Measurements from ENCODE around the gene NEK6.
A peak's percentile ranks its signal among the peaks of the same experiment; 100 is the strongest.

The NEK6 gene

DNA sequence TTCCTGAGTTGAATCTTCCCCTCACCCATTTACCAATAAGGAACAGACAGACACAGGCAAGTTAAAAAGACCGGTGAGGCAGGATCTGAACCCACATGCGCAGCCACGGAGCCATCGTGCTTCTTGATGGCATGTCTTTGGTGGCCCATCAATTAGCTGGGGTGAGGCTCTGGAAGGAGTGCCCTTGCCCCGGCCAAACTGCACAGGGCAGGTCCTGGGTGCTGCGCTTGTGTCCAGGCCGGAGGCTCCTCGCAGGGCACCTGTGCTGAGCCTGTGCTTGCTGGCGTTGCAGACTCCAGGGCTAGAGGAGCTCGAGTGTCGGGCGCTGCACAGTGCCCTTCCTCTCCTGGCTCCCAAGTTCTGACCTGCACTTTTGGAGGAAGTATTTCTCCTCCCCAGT is 91.1 kb downstream of the NEK6 start:
- intact Hi-C loops (cut with DNase I) = no loop called here
- DNase-seq = peak in 5 of 10 donors; percentile 3 to 69 (median 49)

DNA sequence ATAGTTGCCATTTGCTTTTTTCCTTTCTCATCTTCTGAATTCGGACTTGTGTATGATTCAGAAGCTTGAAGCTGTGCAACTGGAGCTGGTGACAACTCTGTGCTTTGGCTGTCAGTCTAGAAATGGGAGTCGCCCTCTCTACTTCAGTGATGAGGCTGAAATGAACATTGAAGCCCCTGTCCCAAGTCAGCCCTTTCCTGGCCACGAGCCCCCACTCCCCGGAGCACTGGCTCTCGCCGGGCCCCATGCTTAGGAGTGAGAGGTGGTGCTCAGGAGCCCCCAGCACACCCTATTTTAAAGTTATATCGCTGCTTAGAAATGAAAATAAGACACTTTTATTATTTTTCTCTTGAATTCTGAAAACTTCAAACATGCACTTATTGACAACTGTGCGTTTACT is 91.5 kb downstream of the NEK6 start:
- DNase-seq = peak in 2 of 10 donors; percentile 23 to 39
- intact Hi-C loops (cut with DNase I) = no loop called here

DNA sequence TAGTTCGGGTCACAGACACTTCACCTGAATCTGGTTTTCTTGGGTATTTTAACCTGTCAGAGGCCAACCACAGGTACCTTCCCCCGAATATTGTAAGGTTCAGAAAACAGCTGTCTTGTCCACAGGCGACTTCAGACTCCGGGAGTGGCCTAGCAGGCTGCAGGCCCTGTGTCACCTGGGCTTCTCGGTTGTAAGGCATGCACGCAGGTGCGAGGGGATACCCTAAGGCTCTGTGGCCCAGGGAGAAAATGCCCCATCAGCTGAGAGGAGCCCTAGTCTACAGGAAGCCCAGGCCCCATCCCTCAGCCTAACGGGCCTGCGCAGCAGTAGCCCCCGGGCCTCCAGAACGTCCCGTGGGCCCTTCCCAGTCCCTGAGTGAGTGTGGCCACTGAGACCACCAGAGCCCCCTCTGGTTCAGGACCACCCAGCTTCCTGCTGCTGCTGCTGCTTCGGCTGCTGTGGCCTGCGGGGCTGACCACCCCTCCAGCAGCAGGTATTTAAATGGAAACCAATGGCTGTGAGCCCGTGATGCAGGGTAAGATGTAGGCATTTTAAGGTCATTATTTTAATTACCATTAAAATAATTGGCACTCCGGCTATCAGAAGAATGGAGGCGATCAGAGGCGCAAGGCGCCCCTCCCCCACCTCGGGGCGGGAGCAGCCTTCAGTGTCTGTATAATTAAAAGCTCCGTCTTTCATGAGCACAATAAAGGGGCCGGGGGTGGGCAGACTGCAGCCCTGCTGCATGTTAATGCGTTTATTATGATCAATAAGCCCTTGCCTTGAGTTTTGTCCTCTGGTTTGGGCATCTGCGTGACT is 92.1 kb downstream of the NEK6 start:
- peak in 4 of 10 donors; percentile 2 to 78 (median 47) for DNase-seq
- intact Hi-C loops (cut with DNase I) = no loop called here

DNA sequence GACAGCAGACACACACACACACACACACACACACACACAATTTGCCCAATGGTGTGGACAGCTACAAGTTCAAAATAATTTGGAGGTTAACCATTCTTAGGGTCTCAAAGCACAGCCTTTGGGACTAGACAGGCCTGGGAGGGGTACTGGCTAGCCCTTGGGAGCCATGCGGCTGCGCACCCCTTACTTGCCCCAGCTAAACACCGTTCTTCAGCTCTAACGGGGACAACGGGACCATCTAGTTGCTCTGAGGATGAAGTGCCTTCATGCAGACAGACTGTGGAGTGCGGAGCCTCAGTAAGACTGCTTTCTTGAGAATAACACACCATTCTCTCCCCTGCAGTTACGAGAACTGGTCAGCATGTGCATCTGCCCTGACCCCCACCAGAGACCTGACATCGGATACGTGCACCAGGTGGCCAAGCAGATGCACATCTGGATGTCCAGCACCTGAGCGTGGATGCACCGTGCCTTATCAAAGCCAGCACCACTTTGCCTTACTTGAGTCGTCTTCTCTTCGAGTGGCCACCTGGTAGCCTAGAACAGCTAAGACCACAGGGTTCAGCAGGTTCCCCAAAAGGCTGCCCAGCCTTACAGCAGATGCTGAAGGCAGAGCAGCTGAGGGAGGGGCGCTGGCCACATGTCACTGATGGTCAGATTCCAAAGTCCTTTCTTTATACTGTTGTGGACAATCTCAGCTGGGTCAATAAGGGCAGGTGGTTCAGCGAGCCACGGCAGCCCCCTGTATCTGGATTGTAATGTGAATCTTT is 92.9 kb downstream of the NEK6 start:
- DNase-seq = peak in 4 of 10 donors; percentile 7 to 59 (median 42)
- intact Hi-C loops (cut with DNase I) = no loop called here

DNA sequence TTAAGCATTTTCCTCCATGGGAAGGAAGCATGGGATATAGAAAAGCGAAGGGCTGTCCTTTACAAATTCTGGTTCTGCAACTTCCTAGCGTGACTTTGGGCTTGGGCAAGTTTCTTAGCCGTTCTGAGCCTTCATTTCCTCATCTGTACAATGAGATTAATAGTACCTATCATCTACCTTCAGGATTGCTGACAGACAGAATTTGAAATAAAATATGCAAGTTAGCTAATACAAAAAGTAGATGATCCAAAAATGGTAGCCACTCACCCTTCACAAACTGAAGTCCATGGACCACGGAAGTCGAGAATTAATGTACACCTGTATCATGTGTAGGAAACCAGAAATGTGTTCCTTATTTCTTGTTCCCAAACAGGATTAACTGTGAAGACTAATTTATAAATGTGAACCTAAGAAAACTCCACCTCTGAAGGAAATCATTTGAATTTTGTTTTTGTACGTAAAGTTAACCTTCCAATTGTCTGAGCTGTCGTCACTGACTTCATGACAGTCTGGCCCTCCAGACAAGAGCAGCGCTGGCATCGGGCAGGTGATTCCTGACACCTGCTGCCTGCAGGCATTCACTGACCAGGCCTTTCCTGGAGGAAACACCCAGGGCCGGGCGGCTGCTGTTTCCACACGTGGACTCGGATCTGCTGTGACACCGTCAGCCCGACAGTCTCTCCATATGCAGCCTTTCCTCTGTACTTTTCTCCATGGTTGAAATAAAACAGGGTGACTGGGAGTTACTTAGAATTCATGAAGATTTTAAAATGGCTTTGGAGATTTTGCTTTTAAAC is 94.1 kb downstream of the NEK6 start:
- peak in 4 of 10 donors; percentile 7 to 79 (median 70) for DNase-seq
- intact Hi-C loops (cut with DNase I) = no loop called here

DNA sequence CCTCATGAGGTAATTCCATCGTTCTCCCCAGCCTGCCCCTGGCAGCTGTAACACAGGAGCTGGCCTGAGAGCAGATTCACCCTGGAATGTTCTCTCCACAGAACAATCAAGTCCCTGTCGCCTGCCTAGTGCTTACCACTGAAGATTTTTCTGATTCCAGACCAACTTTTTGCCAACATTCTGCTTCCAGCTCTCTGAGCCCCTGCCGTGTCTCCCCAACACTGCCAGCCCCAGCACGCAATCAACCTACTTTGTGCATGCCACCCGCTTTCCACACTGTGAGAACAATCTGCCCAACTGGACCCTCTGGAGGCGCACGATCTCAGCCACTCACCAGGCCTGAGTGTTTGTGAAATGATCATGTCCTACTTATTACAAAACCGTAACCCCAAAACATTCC is 94.9 kb downstream of the NEK6 start:
- intact Hi-C loops (cut with DNase I) = no loop called here

DNA sequence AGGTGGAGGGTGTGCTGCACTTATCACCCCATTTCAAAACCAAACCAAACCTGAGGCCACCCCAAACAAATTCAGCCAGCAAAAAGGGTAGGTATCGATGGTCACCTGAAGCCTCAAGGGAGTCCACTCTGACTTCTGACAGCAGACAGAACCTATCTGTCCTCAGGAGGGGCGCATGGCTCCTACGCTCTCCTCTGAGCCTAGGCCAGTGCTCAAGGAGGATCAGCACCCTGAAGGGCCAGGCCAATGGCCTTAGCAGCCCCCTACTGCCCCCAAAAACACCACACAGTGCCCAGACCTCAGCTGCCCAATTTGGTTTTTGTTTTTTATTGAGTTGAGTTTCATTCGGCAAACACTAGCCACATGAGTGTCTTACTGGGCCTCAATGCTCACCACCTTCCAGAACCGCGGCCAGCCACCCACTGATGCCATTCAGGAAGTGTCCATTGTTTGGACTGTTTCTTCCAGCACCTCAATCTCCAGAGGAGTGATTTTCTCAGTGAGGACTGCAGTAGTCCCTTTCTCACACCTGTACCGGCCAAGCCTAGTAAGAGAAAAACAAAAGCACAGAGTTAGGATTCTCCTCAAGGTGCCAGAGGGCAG is 95.5 kb downstream of the NEK6 start:
- peak in 3 of 10 donors; percentile 32 to 58 (median 45) for DNase-seq
- intact Hi-C loops (cut with DNase I) = no loop called here

More for the DNA sequence above, 94.9 kb downstream of the NEK6 start:
- DNase-seq = peak in 4 of 10 donors; percentile 37 to 78 (median 68)

DNA sequence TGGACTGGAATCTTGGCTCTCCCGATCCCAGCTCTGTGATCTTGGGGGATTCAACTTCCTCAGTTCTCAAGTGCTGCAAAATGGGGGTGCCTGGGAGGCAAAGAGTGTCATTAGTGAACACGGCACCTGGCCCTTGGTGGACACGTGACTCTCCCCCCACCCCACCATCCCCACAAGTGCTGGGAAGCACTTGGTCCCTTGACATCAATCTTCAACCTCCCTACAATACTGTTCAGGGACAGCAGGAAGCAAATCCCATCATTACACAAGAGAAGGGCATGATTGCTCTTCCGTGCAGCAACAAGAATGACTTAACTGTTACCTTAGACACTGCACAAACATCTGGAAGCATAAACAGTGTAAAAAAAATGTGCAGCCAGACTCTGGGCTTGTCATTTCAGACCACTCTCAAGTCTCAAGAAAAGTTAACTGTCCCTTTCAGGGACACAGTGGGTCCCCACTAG is 96.1 kb downstream of the NEK6 start:
- peak in 3 of 10 donors; percentile 11 to 58 (median 39) for DNase-seq
- intact Hi-C loops (cut with DNase I) = no loop called here

DNA sequence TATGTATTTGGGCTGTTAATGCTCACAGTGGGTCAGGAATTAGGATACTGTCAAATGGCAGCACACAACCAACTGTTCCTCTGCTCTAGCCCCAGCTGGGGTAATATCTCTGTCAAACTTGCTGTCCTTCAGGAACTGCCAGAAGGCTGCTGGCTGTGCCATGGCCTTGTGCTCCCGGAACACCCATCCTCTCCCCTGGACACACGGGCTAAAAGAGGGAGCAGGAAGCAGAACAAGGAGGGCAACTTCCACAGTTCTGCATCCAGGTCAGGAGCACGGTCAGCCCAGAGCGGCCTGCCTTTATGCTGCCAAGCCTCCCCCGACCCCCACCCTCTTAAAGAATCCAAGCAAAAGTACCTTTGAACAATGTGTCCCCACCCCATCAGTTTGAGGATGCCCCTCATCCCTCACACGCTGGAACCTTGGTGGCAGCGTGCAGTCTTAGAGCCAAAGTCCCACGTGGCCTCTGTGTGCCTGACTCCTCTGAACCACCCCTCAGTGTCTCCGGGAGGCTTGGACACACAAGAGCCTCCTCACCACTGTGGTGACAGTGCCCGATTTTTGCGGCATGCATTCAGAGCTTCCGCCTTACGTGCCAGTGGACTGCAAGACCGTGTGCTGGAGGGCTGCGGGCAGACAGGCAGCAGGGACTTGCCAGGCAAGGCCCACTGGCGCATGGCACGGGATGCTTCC is 96.7 kb downstream of the NEK6 start:
- peak in 2 of 10 donors; percentile 80 for DNase-seq
- intact Hi-C loops (cut with DNase I) = no loop called here

DNA sequence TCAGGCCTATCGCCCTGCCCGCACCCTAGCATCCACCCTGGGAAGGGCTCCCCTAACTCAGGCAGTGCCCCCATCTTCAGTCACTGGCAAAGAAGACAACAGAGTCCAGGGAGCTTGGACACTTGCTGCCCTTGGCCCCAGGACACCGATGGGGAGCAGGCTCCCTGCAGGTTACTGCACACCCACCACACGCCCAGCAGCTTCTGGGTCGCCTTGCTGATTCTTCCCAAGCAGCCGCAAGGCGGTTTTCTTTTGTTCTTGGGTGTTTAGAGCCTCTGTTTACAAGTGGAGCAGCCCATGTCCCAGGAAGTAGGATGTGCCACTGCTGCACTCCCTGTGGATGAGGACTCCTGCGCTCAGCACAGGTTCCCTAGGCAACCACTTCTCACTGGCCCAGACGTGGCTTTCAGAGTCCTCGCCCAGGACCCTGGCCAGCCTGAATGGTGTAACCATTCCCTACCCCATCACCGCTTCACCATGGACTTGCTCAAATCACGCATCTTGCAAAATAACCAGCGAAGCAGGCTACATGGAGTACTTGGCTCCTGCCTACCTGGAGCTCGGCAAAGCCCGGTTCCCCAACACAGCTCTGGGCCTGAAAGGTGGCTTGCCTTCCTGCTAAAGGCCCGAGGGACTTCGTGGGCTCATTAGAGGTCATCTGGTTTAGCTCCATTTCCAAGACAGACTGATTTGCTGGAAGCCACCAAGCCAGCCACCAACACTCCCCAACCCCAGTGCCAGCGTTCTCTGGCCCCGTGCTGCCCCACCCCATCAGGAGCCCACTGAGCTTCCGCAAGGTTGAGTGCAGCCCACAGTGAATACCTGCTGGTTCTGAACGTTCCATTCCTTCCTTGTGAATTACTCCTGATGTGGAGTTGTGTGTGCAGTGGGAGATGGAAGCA is 97.5 kb downstream of the NEK6 start:
- intact Hi-C loops (cut with DNase I) = no loop called here
- DNase-seq = peak in 2 of 10 donors; percentile 71 to 80

DNA sequence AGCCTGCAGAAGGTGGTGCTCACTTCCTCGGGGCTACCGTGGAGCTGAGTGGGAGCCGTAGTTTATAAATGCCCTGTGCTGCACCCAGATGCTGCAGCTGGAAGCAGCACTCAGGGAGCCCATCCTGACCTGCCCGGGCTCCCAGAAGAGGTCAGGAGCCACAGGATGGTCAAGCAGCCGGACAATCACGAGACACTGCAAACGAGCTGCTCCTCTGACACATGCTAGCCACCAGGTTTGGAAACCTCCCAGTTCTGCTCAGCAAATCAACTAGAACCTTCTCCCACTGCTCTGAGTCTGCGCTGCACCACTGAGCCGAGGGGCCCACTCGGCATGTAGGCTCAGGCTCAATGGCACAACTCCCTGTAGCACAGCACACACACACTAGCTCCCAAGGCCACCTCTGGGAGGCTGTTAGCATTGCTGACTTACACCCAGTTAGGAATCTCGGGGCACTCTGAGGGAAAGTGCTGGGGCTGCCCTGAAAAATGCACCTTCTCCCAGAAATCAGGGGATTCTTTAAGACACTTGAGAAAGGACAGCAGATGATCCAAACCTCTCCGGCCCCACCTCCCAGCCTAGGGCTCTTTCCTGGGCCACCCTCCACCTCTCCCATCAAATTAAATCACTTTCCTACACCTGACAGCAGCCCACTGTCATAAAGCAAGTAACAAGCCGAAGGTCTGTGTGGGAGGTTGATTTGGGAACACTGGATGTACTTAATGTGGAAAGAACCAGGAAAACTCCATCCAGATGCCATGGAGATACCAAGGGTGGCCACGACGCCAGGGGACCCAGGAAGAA is 98.4 kb downstream of the NEK6 start:
- peak in 2 of 10 donors; percentile 49 to 61 for DNase-seq
- intact Hi-C loops (cut with DNase I) = no loop called here

DNA sequence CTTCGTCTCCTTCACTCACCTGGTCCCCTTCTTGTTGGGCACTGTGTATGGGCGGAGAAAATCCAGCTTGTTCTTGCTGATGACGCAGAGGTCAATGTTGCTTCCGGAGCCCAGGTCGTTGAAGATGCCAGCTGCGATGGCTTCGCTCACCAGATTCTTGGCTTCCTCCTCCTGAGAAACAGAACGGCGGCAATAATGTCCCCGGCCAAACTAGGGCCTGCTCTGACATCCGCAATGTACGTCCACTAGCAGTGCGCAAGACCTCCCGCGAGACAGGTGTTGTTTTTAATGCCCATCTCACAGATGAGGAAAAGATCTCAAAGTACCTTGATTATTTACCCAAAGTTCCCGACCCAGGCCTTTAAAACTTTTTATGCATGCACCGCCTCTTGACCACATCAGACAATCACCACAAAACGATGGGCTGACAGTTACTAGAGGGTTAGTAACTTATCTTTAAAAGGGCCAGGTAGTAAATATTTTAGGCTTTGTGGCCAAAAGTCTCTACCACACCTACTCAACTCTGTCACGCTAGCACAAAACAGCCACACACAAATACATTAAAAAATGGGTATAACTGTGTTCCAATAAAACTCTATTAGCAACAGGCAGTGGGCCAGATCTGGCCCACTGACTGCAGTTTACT is 99.1 kb downstream of the NEK6 start:
- DNase-seq = peak in 1 of 10 donors; percentile 36

DNA sequence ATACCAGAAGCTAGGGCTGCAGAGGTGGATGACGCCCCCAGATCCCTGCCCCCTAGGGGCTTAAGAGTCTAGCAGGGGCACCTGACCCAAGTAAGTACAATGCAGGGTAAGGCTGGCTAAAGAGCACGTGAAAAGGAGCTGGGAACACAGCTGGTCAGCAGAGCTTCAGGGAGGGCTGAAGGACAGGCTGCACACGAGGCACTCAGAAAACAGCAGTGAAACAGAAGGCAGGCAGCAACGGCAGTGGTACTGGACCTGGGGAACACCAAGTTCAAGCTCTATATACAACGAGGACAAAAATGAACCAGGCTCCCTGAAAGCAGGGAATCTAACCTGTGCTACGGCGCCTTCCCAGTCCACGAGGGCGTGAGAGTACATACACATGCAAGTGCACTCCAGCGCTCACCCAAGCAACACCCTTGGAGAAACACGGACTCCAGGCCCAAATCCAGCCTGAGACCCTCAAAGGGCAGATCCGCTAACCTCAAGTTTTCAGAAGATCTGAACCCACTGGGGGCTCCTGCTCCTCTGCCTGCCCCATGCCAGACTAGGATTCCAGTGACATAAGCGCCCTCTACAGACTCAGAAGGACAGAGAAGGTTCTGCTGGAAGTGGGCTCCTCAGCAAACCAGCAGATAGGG is 100.1 kb downstream of the NEK6 start:
- intact Hi-C loops (cut with DNase I) = no loop called here
- DNase-seq = peak in 1 of 10 donors; percentile 57

More for the DNA sequence above, 99.1 kb downstream of the NEK6 start:
- intact Hi-C loops (cut with DNase I) = no loop called here

DNA sequence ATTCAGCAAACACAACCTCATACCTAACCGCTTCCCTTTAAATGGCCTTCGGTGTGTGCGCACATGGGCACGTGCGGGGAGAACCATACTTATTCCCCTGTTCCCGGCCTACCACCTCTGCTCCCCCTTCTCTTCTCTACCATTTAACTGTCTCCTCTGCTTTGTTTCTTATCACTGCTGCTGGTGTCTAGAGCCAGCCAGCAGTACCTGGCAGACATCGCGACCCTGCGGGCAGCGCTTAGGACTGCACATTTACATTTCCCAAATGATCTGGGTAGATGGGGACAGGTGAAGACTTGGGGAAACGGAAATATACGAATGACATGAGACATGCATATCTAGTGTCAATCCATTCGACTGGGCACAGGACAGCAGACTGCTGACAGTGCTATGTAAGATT is 100.9 kb downstream of the NEK6 start:
- intact Hi-C loops (cut with DNase I) = no loop called here
- DNase-seq = peak in 1 of 10 donors; percentile 33

DNA sequence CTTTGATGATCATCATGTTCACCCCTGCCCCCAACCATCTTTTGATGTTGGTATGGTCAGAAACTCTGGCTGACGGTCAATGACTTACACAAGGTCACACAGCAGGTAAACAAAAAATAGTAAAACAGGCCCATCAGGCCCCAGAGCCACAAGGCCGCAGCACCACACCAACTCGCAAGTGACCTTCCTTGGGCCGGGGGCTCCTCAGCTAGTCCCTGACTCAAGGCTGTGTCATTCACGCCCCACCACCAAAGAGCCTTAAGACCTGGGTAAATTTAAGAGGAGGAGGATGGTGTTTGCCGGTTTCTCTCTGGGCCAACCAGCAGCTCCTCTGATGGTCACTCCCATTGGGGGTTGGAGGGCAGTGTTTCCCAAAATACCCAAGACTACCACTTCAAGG is 101.7 kb downstream of the NEK6 start:
- DNase-seq = peak in 2 of 10 donors; percentile 13 to 23
- intact Hi-C loops (cut with DNase I) = no loop called here

DNA sequence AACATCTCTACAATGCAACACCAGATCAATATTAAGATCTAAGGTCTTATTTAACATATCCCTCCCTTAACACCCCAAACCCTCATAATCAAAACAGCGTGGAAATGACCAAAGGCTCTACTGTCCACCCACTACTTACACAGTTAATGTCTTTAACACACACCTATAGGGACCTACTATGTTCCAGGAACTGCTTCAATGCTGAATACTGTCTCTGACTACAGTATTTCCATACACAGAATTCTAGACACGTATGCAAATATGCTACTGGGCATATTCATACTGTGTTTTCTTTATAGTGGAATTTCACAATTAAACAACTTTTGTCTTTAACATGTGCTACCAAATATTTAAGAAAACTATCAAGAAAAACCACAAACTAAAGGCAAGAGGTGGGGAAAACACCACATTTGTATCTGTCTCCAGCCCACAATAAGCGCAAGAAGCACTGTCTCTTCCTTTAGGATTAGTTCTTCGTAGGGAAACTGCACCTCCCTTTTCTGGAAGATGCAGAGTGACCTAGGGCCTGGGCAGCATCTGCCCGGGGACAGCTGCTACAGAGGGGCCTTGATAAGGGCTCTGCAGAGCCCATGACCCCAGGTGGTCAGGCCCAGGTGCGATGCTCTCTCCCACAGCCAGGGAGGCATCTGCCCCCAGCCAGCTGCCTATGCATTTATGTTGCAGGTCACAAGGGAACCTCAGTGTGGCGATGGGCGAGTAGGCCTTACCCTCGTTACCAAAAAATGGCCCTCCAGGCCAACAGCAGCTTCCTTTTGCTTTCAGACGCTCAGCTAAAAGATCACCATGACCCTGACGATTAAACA is 102.3 kb downstream of the NEK6 start:
- DNase-seq = peak in 1 of 10 donors; percentile 19
- intact Hi-C loops (cut with DNase I) = no loop called here
